Stimulated activated CD8-positive, alpha-beta memory T cell treated with anti-CD3 and anti-CD28 coated beads, Interleukin-12 subunit alpha, Interleukin-12 subunit beta, amount 100 ng/mL, for 1 hour (primary cell): ENCODE data around the gene ZCRB1.

Experiments used
- DNase-seq: peaks from one replicate; pipeline ENCODE4 v3.0.0-alpha.2; 2020; ENCODE audit warnings: low read depth

Gene ZCRB1

DNA sequence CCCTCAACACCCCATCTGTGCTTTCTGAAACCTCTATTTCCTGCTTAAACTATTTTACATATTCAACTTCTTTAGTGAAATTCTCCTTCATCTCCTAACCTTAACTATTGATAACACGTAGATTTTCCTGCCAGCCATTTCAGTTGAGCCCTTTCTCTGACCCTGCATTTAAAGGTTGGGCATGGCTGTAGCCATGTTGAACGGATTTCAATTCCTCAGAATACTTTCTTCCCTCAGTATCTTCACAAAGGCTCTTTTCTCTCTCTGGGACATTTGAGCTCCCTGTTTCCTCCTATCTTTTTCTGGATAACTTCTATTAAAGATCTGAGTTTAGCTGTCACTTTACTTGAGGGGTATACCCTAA is 1.3 kb upstream of the ZCRB1 start:
- no peak for DNase-seq

DNA sequence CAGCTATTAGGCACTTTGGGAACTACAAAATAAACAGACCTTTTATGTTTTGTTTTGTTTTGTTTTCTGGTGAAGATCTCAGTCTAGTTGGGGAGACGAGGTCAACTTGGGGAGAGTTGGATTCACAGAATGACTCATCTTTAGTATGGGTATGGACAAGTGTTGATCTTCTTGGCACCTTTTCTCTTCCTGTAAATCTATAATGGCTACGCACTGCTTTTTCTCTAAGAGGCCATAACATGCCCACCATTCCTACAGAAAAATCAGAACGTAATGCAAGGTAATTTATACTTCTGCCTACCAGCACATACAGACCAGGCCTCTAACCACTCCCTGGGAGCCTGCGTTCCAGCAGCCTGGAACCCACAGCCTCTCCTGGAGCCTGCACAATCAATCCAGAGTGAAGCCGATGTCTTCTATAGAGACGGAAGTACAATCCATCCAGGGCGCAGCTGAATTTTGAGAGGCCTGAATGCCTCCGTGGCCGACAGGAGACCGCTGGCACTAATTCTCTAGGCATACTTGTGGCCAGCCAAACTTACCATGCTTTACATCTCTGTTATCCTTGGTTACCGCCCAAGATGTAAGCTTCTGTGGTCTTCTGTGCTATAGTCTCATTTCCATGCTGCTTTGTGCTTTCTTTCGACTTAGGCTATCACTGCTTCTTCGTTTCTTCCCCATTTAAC is 790 bp upstream of the ZCRB1 start:
- no peak for DNase-seq

DNA sequence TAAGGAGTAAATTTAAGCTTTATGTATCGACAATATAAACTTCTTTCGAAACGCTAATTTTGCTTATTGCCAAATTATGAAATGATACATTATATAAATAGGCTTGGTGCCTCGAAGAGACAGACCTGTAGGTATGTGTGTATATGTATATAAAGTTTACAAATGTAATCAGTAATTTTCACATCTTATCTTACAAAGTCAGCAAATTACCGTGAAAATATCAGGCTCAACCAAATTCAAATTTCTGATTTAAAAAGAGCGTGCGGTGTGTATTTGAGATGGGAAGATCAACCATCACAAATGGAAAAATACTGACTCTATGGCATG is 605 bp downstream of the ZCRB1 start:
- DNase-seq = no peak

DNA sequence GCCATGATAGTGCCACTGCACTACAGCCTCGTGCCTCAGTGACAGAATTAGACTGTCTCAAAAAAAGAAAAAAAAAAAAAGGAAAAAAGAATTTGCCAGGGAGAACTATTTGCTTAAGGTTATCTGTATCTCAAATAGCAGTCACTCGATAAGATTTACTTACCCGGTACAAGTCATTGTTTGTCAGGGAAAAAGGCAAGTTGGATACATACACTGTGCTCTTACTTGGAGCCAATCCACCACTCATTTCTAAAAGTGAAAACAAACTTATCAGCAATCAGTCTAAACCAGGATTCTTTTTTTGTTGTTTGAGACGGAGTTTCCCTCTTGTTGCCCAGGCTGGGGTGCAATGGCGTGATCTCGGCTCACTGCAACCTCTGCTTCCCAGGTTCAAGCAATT is 2.0 kb downstream of the ZCRB1 start:
- DNase-seq = no peak

DNA sequence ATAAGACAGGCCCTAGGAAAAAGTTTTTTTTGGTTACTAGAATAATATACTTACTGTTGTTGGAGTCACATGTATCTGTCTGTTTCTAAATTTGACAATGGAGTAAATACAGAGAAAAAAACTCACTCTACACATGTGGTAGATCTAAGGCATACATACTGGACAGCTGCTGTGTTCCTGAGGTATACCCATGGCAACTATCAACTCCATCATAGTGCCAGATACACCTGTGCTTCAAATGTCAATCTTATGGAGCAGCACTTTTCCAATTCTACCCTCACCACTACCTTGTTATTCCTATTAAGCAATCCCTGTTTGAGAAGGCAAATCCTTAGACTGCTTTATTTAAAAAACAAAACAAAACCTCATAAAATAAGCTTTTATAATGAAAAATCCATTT is 3.3 kb downstream of the ZCRB1 start:
- no peak for DNase-seq

DNA sequence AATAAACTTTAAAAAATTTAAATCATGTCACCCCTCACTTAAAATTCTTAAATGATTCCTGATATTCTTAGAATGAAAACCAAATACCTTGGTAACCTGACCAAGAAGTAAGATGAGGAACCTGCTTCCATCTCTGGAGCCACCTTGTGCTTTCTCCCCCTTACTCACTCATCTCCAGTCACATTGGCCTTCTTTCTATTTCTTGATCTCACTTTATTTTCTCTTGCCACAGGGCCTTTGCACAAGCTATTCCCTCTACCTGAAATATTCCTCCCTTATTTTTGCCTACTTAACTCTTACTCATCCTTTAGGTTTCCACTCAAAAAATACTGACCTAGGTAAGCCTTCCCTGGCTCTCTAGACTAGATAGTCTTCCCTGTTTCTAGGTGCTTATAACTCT is 5.1 kb downstream of the ZCRB1 start:
- no peak for DNase-seq

DNA sequence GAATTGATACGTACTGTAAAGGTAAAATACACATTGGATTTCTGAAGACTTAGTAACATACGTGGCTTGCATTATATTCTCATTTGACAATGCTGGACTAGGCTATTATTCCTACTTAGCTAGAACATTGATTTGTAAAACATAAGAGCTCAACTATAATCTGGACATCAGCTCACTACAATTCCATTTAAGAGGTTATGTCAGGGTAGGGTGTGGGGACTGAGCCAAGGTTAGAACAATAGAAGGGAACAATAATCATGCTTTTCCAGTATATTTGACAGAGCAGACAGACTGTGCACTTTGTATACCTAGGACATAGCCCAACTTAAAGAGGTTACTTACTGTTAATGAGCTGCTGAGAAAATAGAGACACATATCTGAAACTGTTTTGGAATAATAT is 10.8 kb downstream of the ZCRB1 start:
- no peak for DNase-seq

DNA sequence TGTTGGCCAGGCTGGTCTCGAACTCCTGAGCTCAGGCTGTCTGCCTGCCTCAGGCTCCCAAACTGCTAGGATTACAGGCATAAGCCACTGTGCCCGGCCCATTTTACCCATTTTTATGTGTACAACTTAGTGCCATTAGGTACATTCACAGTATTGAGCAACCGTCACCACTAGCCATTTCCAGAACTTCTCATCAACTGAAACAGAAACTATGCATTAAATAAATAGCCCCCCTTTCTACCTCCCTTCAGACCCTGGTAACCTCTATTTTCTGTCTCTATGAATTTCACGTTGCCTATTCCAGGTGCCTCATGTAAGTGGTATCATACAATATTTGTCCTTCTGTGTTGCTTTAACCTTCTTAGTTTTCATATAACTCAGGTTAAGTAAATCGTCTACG is 15.9 kb downstream of the ZCRB1 start:
- DNase-seq = no peak

DNA sequence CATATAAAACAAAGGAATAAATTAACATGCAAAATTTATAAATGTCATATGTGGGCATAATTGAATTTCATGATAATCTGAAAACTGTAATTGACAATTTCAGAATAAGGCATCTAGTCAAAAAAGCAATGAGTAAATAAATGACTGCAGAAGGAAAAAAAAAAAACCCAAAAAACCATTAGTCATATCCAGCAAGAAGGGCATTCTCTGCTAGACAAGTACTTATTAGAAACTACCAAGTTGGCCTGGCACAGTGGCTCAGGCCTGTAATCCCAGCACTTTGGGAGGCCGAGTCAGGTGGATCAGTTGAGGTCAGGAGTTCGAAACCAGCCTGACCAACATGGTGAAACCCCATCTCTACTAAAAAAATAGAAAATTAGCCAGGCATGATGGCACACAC is 17.5 kb downstream of the ZCRB1 start:
- DNase-seq = no peak

DNA sequence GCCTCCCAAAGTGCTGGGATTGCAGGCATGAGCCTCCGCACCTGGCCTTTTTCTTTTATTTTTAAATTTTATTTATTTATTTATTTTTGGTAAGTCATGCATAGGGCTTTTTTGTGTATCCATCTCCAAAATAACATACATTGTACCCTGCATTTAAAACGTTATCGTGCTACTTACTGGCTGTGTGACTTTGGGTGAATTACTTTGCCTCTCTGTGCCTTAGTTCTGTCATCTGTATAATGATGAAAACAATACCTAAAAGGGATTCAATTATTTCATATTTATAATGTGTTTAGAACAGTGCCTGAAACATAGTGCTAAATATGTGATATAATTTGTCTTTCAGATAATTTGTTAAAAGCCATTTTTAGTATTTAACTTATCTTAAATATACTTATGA is 19.6 kb downstream of the ZCRB1 start:
- no peak for DNase-seq

DNA sequence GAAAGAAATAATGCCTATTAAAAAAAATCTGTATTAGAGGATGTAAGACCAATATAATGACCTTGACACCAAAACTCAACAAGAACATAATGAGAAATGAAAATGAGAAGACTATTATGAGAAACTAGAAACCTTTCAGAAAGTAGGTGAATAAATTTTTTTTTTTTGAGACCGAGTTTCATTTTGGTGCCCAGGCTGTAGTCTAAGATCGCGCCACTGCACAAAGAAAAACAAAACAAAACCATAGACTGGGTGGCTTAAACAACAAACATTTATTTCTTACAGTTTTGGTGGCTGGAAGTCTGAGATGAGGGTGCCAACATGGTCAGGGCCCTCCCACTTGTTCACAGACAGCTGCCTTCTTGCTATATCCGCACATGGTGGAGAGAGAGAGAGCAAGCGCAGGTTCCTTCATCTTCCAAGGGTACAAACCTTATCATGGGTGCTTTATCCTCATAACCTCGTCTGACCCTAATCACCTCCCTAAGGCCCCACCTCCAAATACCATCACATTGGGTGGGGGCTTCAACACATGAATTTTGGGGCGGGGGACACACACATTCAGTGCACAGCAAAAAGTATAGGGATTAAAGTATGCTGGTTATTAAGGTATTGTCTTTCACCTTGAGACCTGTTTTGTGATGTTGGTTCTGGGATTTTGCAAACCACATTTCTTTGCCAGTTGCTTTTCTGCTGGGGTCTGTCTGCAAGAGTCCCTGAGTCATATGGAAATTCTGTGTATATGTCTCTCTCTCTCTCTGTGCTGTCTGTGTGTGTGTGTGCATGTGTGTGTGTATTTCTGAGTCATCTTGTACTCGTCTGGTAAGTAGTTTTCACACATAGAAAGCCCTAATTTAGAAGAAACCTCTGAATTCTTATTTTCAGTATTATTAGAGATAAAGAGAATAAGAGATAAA is 26.2 kb downstream of the ZCRB1 start:
- no peak for DNase-seq

DNA sequence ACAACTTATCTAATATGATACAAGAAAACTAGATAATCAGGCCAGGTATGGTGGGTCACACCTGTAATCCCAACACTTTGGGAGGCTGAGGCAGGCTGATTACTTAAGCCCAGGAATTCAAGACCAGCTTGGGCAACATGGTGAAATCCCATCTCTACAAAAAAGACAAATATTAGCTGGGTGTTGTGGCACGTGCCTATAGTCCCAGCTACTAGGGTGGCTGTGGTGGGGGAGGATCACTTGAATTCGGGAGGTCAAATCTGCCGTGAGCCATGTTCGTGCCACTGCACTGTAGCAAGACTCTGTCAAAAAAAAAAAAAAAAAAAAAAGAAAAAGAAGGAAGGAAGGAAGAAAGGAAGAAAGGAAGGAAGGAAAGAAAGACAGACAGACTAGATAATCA is 27.0 kb downstream of the ZCRB1 start:
- DNase-seq = no peak

DNA sequence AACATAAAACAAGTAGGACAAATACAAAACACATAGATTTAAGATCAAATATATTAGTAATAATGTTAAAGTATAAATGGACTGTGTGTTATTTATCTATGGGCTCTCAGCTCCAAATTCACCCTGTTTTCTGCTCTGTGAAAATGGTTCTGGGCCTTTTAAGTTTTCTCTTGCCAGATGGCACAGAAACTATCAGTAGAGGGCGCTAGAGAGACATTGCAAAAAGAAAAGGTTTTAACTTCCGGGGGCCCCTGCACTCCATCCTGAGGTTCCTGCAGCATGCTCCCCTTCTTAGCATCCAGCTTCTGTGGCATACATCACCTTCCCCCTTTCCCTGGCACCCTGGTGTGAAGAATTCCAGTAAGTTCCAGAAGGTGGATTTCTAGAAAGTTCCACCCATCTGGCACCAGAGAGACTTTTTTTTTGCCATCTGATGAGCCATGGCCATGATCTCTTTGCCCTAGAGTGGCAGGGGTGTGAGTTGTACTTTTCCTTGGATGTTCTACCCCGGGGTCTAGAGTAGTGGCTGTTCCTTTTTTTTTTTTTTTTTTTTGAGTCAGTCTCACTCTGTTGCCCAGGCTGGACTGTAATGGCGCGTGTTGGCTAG is 29.3 kb downstream of the ZCRB1 start:
- no peak for DNase-seq

DNA sequence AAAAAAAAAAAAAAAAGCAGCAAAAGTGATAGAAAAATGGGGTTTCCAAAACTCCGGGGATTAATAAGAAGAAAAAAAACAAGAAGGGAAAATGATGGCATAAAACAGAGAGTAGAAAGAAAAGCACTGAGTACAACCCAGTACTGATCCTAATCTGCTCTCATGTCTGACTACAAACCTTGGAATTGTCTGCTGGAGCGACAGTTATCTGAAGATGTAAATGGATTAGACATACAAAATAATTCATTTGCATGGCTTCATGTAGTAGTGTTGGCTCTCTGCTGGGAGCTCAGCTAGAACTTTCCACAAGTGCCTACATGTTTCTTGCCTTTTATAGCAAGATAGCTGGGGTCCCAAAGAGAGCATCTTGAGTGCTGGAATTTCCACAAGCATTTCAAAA is 34.2 kb downstream of the ZCRB1 start:
- no peak for DNase-seq

DNA sequence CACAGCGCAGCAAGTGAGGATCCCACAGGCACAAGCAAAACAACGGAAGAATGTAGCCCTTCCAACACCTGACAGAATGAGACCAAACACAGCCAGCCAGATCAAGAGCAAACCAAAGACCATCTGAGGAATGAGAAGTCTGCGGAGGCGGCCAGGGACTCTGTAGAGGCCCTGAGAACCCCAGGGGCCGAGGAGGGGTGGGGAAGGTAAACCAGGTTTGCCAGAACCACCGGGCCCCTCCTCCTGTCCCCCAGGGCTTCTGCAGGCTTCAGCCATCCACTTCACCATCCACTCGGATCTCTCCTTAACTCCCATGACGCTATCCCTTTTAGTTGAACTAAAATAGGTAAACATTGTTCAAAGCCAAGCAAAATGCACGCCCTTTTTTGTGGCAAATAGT is 37.4 kb downstream of the ZCRB1 start:
- DNase-seq = no peak

DNA sequence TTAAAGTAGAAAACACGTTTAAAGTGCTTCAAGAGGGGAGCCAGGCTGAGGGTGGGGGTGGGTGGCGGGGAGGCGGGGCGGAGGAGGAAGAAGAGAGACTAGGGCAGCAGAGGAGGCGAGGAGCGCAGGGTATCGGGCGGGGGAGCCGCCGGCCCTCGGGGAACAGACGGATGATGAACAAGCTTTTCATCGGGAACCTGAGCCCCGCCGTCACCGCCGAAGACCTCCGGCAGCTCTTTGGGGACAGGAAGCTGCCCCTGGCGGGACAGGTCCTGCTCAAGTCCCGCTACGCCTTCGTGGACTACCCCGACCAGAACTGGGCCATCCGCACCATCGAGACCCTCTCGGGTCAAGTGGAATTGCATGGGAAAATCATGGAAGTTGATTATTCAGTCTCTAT is 39.2 kb downstream of the ZCRB1 start:
- no peak for DNase-seq

DNA sequence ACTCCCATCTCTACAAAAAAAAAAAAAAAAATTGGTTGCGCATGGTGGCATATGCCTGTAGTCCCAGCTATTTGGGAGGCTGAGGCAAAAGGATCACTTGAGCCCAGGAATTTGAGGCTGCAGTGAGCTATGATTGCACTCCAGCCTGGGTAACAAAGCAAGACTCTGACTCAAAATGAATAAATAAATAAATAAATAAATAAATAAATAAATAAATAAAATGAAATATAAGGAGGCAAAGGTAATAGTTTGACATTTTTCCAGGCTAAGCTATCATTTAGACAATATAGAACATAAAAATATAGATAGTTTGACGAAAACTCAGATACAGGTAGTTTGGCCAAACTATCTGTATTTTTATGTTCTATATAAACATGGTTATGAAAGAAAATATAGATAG is 40.5 kb downstream of the ZCRB1 start:
- DNase-seq = no peak

DNA sequence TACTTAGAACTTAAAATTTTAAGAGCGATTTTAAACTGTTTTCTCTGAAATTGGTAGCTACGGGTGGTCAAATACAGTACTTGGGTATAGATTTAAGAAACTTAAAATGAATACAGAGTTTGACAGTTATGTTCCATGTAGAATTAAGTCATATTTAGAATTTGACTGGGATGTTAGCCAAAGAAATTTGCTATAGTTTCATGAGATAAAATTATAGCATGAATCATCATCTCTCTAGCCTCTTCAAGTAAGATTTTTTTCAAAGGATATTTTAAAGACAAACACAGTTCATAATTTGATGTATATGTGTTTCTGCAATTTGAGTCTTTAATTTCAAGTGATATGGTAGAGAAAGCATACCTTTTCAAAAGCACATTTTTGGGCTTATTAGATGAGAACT is 41.0 kb downstream of the ZCRB1 start:
- no peak for DNase-seq

DNA sequence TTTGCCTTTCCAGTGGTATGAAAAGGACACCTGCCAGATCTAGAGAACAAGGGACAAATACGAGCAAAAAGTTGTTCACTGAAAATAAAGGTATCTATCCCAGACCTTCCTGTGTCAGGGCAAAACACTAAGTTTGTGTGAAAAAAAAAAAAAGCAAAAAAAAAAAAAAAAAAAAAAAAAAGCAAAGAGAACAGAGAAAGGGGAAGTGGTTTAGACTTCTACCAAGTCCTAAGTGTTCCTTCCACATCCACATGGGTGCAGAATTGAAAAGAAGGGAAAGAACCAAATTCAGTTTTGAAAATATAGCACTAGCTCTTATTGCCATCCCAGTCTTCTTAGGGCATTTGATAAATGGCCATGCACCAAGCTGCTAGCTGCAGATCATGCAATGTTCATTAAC is 41.7 kb downstream of the ZCRB1 start:
- no peak for DNase-seq

DNA sequence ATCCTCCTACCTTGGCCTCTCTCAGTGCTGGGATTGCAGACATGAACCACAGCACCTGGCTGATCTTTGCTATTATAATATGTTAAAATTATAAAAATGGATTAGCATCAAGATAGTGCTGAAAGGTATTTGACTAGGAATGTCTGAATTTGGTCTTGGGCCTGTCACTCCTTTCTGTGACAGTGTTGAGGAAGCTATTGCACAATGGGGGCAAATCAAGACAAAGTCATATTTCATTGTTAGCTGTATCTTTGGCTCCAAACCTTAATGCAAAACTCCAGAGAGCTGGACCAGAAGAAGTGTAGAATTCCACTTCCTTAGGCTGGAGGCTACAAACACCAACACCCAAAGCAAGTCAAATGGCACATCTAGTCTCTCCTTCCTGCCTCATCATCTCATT is 42.2 kb downstream of the ZCRB1 start:
- no peak for DNase-seq

DNA sequence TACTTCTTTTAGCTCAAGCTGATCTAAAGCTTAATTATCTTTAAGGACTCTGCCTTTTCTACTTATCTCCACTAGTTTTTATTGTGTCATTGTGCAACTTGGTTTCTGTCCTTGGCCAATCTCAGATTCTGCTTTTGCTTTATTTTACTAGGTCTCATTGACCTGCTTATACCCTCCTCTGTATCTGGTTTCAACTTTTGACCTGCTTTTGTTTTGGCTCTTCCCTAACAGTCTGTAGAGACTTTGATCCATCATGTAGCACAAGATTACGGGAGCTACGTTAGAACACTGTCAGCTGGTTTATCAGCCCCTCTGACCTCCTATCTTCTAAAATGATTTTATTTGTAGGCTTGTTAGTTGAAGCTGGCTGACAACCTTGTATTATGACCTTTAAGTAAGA is 43.6 kb downstream of the ZCRB1 start:
- DNase-seq = no peak

DNA sequence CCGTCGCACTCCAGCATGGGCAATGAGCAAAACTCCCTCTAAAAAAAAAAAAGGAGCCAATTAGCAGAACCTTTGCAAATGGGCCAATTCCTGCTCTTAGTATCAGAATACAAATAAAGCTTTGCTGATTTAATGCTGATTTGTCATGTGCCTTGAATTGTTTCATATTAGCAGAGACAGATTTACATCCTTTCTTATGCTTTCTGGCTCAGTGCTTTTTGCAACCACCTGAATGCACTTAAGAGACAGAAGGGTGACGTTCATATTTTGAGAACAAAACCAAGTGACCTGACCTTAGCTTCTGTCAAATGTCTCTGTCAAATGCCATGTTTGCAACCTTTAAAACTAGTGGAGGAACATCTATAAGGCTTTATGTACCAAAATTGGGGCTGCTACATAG is 44.0 kb downstream of the ZCRB1 start:
- no peak for DNase-seq

DNA sequence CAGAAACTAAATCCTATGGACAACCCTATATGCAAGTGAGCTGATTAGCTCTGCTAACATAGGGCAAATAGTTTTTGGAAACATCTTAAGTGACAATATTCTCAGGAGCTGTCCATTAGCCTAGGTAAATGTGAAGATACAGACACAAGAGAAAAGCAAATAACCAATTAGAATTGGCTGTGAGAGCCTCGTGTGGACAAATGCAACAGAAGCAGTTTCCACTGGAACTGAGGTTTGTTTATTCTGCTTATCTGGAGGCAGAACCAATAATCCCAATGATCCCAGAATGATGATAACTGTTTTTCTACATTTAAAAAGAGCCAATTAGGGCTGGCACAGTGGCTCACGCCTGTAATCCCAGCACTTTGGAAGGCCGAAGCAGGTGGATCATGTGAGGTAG is 44.6 kb downstream of the ZCRB1 start:
- DNase-seq = no peak

DNA sequence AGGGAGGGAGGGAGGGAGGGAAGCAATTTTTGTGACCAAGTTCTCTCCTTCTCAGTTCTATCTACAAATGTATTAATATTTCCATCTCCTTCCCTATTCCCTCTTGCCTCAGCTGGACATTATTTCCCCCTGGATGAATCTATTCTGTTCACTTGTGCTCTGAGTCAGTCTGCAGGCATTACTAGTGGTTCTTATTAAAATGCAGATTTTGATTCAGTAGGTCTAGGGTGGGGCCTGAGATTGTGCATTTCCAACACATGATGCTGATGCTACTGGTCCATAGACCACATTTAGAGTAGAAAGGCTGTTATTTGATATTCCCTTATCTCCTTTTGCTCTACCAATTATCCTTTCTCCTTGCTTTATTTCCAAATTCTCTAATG is 47.8 kb downstream of the ZCRB1 start:
- no peak for DNase-seq
